Duodenal mucosa (tissue), 2 donors: ENCODE measurements around the gene LYZL2.

Experiments used
- H3K27ac ChIP-seq: one replicate; pipeline ENCODE4 v1.7.0; 2013; ENCODE audit warnings: low read depth, low read length
- H3K27me3 ChIP-seq, 2 donors: one replicate each; pipeline ENCODE4 v1.7.0; 2013; ENCODE audit warnings: low read length in 2 of 2, control low read depth in 1 of 2; ENCODE audit not compliant: insufficient read depth in 2 of 2, control insufficient read depth in 1 of 2
- H3K36me3 ChIP-seq, 2 donors: one replicate each; pipeline ENCODE4 v1.7.0; 2013; ENCODE audit warnings: low read length in 2 of 2, control low read depth in 1 of 2; ENCODE audit not compliant: insufficient read depth in 2 of 2, control insufficient read depth in 1 of 2
- H3K4me1 ChIP-seq, 2 donors: one replicate each; pipeline ENCODE4 v1.7.0; 2013; ENCODE audit warnings: low read length in 2 of 2, control low read depth in 1 of 2; ENCODE audit not compliant: insufficient read depth in 2 of 2, control insufficient read depth in 1 of 2
- H3K4me3 ChIP-seq, 2 donors: one replicate each; pipeline ENCODE4 v1.7.0; 2013; ENCODE audit warnings: low read length in 2 of 2, low read depth in 1 of 2
- H3K9ac ChIP-seq, 2 donors: one replicate each; pipeline ENCODE4 v1.7.0; 2013; ENCODE audit warnings: low read length in 2 of 2, low read depth in 1 of 2
- H3K9me3 ChIP-seq, 2 donors: one replicate each; pipeline ENCODE4 v1.7.0; 2013; ENCODE audit warnings: low read length in 2 of 2, control low read depth in 1 of 2; ENCODE audit not compliant: control insufficient read depth in 1 of 2

LYZL2 gene

DNA sequence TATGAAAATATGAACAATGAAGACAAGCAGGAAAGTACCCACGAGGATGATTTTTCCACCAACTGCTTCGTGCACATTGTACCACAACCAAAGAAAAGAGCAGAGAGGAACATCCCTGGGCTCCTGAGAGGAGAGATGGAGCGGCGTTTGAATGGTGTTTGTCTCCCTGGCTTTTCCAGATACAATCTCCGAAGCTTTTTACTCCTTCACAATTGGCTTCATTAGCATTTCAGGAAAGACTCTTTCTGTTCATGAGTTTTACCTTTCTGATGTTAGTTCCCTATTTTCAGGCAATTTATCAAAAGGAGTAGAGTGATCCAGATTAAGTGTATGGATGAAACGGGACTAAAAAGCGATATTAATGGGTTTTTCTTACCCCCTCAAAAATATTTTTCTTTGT, 49.3 kb downstream of the LYZL2 start:
- H3K36me3 ChIP-seq, result no peaks in the 10 kb centered on the region
- H3K9ac ChIP-seq, result no peak overlapping the region
- no peak overlapping the region for H3K4me3 ChIP-seq
- H3K27ac ChIP-seq, result no peak overlapping the region
- H3K9me3 ChIP-seq, result no peaks in the 10 kb centered on the region
- H3K27me3 ChIP-seq, result no peaks in the 10 kb centered on the region
- peaks cover 4 to 13% of the 10 kb centered on the region in 2 donors for H3K4me1 ChIP-seq

DNA sequence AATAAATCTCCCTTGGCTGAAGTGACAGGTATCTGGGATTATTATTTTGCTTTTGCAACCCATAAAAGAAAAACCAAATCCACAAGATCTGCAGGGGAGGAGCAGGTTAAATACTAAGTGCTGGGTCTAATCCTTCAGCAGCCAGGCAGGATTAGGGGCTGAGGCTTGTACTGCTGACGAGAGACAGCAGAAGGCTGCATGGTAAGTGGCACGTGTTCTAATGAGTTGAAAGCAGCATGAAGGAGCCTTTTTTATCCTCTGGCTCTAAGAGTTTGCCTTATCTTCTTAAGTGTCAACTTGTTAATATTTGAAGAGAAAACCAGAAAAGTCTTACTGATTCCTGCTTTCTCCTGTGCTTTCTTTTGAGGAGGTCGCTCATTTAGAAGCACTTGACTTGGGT, 50.0 kb downstream of the LYZL2 start:
- H3K27me3 ChIP-seq, result no peaks in the 10 kb centered on the region
- H3K9ac ChIP-seq, result no peak overlapping the region
- H3K4me1 ChIP-seq, result peaks cover 4 to 13% of the 10 kb centered on the region in 2 donors
- H3K4me3 ChIP-seq, result no peak overlapping the region
- no peaks in the 10 kb centered on the region for H3K9me3 ChIP-seq
- H3K27ac ChIP-seq, result no peak overlapping the region
- no peaks in the 10 kb centered on the region for H3K36me3 ChIP-seq

DNA sequence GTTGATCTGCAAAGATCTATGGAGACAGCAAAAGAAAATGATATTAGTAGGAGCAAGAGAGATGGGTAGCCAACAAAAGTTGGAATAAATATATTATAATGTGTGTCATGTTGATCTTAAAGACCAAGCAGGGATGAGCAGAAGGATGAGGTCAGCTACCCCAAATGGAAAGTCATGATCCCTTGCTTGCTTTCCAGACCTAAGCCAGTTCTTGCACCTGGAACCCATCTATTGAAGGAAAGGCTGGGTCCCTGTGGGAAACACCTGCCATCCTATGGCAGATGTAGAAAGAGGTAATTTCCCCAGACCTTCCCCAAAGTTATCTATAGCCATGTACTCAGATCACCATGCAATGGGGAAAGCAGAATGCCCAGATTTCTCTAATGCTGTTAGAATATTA, 52.5 kb downstream of the LYZL2 start:
- Histone ChIP-seq H3K4me1 (no peaks in the 10 kb centered on the region), H3K4me3 (no peak overlapping the region), H3K9me3 (no peaks in the 10 kb centered on the region), H3K36me3 (no peaks in the 10 kb centered on the region), H3K27ac (no peak overlapping the region), H3K27me3 (no peaks in the 10 kb centered on the region), H3K9ac (no peak overlapping the region)

DNA sequence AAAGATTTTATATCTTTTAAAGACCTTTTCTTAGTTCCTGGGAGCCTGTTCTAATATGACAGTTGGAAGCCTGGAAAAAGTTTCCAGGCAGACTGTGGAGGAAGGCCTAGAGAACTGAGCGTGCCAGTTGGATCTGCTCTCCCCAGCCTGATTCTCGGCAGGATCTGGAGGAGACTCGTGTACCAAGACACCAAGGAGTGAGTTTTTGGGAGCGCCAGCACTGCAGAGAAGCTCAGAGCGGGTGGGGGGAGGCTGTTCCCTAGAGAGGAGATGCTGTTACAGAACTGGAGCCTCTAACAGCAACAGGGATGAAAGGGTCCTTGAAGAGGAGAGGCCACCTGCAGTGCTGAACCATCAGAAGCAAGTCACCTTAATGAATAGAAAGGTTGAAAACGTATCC, 52.9 kb downstream of the LYZL2 start:
- no peaks in the 10 kb centered on the region for H3K27me3 ChIP-seq
- H3K36me3 ChIP-seq, result no peaks in the 10 kb centered on the region
- no peaks in the 10 kb centered on the region for H3K9me3 ChIP-seq
- no peak overlapping the region for H3K4me3 ChIP-seq
- H3K27ac ChIP-seq, result no peak overlapping the region
- H3K4me1 ChIP-seq, result no peaks in the 10 kb centered on the region
- H3K9ac ChIP-seq, result no peak overlapping the region

DNA sequence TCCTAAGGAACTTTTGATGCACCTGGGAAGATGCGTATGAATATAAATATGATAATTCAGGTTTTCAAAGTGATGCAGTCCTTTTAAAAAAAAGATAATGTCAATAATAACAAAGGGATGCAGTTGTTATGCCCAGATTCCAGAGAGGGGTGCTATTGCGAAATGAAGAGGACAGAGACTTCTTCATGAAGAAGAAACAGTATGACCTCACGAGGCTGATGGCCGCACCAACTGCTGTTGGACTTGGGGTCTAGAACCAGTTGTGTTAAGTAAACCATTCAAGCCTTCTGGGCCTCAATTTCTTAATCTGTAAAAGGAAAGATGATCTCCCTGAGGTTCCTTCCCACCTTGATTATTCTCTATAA, 55.1 kb downstream of the LYZL2 start:
- H3K27me3 ChIP-seq, result no peaks in the 10 kb centered on the region
- H3K4me3 ChIP-seq, result no peak overlapping the region
- H3K36me3 ChIP-seq, result no peaks in the 10 kb centered on the region
- no peak overlapping the region for H3K9ac ChIP-seq
- no peaks in the 10 kb centered on the region for H3K9me3 ChIP-seq
- no peak overlapping the region for H3K27ac ChIP-seq
- H3K4me1 ChIP-seq, result no peaks in the 10 kb centered on the region

DNA sequence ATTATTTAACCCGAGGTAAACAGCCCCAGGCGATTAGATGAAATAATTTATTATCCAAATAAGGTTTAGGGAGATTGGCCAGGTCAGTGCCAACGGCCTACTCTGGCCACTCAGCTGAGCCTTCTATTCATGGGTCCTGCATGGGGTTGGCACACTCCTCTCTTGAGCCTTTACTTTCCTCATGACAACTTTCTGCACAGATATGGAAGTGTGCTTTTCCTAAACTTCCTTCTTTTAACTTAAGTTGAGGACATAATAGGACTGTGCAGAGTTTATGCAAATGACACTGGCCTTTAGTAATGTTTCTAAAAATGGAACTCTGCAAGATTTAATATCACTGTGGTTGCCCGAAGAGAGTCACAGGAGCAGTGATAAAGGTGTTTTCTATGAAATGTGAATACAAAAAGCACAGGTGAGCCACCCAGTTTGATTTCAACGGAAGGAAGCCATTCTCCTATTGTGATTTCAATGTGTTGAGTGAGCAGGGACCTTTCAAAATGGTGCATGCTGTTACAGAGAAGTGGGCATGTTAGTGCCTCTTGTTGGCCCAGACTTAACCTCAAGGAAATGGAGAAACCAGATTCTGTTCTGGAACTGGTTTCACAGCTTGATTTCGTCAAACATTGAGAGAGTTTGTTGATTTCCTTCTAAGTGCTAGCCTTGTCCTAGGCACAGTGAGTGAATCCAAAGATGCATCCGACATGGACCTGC, 55.7 kb downstream of the LYZL2 start:
- Histone ChIP-seq H3K27ac (no peak overlapping the region), H3K27me3 (no peaks in the 10 kb centered on the region), H3K9me3 (no peaks in the 10 kb centered on the region), H3K4me1 (no peaks in the 10 kb centered on the region), H3K36me3 (no peaks in the 10 kb centered on the region), H3K9ac (no peak overlapping the region), H3K4me3 (no peak overlapping the region)

DNA sequence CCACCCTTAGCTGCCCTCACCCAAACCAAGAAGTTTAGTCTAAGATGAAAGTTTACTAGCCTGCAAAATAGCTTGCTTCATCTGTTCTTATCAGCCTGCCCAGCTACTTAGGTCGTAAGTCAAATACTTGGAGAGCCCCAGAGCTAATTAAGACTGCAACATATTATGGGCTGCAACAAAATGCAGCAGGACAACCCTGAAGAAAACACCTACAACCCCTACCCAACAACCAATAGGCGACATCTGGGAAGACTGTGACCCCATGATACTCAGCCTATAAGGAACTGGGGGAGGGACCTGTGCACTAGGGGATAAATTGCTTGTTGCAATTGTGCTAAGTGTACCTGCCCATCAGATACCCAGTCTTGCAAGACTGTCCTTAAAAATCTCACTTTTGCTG, 64.1 kb downstream of the LYZL2 start:
- Histone ChIP-seq H3K4me1 (peaks cover 4 to 8% of the 10 kb centered on the region in 2 donors), H3K9me3 (no peaks in the 10 kb centered on the region), H3K4me3 (no peak overlapping the region), H3K27me3 (no peaks in the 10 kb centered on the region), H3K36me3 (no peaks in the 10 kb centered on the region), H3K27ac (no peak overlapping the region), H3K9ac (no peak overlapping the region)

DNA sequence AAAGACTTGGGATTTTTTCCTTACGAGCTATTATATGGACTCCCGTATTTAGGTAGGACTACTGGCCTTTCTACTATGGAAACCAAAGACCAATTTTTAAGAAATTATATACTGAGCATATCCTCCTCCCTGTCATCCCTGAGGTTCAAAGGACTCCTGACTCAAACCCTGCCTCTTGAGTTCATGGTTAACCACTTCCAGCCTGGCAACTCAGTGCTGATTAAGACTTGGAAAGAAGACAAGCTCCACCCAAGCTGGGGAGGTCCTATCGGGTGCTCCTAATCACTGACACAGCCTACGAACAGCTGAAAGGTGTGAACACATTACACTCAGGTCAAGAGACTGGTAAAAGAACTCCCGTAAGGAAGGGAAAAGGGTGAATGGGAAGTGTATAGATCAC, 66.8 kb downstream of the LYZL2 start:
- peaks cover 4 to 8% of the 10 kb centered on the region in 2 donors for H3K4me1 ChIP-seq
- no peak overlapping the region for H3K9ac ChIP-seq
- H3K4me3 ChIP-seq, result no peak overlapping the region
- no peak overlapping the region for H3K27ac ChIP-seq
- H3K27me3 ChIP-seq, result no peaks in the 10 kb centered on the region
- H3K9me3 ChIP-seq, result no peaks in the 10 kb centered on the region
- no peaks in the 10 kb centered on the region for H3K36me3 ChIP-seq
